NCI-H2107 treated with DMSO at 0.1 percent for 48 hours (cell line): ENCODE measurements around the gene TMA7B.
"Not testable (repeated sequence)": the region's sequence is repeated elsewhere in the genome, so short reads cannot be mapped to it uniquely, and the experiment has no call there.

Experiments used
- DNase-seq: peaks from one replicate; lab custom pipeline; 2025; ENCODE audit not compliant: unreplicated experiment; lab: John Stamatoyannopoulos, UW

TMA7B gene

DNA sequence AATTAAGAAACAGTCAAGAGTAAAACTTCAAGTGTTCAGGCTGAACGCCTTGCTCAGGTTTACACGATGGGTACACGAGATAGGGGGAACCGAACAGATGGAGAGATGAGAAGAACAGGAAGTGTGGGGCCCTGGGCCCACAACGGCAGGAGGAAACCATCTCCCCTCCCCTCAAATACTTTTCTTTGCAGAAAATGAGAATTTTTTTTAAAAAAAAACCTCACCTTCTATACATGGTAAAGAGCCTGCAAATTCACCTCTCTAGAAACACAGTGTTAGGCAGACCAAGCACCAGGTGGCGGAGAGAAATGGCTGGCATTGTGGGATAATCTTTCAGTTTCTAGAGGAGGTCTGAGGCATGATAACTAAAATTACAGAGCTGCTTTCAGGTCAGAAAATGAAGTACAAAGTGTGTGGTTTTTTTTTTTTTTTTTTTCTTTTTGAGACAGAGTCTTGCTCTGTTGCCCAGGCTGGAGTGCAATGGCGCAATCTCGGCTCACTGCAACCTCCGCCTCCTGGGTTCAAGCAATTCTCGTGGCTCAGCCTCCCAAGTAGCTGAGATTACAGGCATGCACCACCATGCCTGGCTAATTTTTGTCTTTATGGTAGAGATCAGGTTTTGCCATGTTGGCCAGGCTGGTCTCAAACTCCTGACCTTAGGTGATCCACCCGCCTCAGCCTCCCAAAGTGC lies 8.4 kb upstream of the TMA7B start:
- DNase-seq, result not testable (repeated sequence)

DNA sequence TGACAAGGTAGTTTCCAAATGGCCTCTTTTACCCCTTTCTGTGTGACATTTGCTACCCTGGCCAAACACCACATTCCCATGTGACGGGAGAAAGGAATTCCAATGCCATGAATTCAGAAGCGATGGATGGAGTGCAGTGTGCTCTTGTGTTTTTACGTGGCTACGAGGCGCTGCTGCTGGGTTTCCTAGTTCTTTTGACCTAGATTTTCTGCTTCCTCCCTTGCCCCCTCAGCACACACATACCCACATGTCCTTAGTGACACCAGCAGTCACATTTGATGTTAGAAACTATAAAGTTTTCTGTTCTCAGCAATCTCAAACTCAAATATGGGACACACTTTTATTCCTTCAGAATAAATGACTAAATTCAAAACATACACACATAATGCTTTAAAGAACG lies 7.8 kb upstream of the TMA7B start:
- DNase-seq, result no peak

DNA sequence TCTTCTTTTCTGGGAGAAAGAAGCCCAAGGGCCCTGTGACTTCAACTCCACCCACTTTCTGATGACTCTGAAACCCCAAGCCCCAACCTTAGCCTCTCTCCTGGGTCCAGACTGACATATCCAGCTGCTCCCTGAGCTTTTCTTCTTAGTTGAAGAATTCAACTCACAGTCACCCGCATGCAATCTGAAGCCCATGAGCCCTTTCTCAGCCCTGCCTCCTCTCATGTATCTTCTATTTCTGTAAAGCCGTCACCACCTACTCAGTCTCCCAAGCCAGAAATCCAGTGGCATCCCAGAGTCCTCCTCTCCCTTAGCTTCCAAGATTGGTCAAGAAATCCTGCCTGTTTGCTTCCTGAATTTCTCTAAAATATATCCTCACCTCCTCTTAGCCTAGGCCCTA lies 7.1 kb upstream of the TMA7B start:
- DNase-seq, result no peak

DNA sequence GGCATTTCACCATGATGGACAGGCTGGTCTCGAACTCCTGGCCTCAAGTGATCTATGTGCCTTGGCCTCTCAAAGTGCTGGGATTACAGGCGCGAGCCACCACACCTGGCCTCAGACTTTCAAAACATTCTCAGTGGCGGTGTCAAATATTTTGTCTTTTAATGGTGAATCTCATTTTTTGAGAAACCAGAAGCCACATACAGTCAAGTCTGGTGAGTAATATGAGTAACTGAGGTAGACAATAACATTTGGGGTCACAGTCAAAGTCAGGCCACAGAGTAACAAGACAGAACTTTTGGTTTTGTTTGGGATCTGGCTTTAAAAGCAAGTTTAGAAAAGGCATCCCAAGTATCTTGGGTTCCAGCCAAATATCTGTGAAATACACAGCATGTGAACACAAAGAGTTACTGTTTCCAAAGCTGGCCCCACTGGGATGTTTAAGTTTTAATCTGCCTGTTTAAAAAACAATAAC lies 5.6 kb upstream of the TMA7B start:
- DNase-seq, result no peak

DNA sequence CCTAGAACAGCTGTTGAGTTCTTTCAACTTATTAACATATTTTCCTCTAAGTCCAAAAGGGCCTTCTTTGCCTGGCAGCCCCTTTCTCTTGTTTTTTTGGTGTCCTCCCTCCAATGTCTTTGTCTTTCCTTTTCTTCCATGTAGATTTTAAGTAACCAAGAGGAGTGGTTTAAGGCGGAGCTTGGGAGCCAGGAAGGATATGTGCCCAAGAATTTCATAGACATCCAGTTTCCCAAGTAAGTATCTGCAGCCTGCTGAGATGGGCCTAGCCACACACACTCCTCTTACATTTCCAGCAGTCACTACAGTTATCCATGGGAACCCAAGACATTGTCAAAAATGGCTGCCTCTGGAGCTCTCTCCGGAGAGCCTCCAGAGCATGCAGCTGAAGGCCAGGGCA lies 4.5 kb upstream of the TMA7B start:
- DNase-seq, result no peak

DNA sequence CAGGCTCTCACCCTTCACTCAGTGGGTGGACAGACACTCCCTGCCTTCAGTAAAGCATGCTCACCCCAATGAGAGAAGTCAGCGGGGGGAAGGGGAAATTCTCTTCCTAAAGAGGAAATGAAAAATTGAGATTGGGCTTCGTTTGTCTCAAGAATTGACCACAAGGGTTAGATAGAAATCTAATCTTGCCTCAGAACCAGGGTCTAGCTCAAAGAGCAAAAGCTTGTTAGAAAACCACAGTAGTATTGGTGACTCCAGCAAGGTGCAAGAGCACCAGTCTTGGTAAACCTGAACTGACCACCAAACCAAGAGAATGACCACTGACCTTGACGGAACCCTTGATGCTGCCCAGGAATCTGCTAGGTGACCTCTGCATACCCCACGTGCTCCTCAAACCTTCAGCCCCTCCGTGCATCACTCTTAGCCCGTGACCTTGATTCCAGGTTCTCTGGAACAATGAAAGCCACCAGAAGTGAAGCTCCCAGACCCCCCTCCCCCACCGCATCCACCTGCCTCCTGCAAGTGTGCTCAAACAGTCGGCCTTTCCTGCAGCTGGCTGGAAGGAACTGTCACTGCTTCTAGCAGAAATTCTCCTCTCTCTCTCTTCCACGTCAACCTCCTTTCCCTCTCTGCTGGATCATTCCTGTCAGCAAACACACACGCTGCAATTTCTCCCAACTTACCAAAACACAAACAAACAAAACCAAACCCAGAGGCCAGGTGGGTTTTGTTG lies 3.1 kb upstream of the TMA7B start:
- peak; percentile 40 for DNase-seq

DNA sequence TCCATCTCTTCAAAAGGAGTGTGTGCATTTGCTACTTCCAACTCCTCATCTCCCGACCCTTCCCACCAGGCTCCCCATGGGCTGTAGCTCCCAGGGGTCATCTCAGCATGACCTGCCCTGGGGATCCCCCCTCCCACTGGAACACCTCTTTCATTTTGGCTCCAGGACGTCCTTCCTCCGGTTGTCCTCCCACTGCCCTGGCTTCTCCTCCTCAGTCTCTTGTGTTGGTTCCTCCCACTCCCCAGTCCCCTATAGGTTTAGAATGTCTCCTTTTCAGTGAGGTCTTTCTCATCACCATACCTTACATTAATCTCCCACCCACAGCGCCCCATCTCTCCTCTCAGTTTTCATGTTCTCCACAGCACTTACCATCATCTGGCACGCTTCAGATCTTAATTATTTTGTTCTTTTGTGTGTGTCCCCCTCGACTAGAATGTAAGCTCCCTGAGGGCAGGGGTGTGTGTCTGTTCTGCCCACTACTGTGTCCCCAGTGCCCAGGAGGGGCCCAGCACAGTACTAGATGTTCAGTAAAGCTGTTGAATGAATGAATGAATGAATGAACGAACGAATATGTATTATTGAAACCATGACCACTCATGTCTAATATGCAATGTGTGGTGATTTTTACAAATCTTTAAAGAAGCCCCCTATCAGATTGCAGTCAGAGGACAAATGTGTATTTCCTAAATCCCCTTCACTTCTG lies 2.0 kb upstream of the TMA7B start:
- no peak for DNase-seq

DNA sequence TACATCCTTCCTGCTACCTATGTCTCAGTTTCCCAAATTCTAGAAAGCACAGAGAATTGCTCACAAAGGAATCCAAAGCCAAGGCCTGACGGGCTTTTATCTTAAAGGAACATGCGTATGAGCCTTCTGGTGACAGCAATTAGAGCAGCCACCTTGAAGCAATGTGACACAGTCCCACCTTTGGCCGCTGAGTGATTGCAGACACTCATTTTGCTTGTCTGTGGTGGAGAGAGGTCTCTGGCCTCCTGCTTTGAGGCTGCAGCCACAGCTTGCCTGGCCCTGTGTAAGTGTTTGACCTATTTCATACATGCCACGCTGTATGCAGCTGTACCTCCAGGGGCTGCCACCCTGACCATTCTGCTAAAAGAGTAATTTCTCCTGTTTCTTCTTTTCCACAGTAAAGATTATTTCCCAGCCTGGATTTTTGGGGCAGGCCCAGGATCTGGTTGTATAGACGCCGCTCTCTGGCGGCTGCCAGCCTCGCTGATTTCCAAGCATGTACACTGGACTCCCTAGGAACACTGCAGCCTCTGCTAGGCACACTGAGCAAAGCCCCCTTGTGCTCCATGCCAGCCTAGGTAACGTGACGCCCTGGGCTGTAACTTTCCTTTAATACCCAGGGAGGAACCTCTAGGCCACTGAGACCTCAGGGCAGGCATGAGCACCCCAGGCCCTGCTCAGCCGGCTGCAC lies 1.1 kb upstream of the TMA7B start:
- no peak for DNase-seq

DNA sequence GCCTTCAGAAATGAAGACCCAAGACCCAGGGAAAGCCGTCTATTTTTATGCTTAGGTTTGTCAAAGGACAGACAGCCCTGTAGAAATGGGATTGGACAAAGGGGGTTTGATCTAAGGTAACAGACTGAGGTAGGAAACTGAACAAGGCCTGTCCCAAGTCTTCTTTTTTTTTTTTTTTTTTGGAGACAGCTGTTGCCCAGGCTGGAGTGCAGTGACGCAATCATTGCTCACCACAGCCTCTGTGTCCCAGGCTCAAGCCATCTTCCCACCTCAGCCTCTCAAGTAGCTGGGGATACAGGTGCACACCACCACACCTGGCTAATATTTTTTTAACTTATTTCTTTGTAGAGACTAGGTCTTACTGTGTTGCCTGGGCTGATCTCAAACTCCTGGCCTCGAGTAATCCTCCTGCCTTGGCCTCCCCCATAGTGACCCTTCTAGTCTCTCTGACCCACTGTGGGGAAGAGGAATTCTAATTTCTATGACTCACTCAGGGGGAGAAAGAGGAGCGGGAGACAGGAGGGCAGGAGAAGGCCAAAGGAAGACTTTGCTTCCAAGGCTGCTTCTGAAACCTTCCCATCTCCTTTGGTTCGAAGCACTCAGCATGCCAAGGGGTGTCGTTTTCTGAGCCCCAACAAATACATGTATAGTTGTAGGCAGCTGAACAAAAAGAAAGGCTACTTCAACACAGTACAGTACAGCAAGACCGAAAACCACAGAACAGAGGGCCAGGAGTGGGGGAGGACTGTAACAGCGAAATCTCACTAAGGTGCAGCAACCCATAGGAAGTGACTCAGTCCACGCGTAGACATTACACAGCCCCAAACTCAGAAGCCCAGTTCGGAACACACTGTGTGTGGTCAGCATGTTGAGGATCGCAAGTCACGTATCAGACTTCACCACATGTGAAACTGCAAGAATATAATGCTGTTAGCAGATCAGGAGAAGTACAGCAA lies 872 bp downstream of the TMA7B start:
- no peak for DNase-seq

DNA sequence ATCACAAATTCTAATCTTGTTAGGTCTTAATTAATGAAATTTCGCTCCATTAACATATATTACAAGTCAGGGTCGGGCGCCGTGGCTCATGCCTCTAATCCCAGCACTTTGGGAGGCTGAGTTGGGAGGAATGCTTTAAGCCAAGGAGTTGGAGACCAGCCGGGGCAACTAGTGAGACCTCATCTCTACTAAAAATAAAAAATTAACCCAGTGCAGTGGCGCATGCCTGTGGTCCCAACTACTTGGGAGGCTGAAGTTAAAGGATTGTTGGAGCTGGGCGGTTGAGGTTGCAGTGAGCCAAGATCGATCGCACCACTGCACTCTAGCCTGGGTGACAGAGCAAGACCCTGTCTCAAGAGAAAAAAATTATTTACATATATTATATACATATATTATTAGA lies 1.9 kb downstream of the TMA7B start:
- DNase-seq, result no peak

DNA sequence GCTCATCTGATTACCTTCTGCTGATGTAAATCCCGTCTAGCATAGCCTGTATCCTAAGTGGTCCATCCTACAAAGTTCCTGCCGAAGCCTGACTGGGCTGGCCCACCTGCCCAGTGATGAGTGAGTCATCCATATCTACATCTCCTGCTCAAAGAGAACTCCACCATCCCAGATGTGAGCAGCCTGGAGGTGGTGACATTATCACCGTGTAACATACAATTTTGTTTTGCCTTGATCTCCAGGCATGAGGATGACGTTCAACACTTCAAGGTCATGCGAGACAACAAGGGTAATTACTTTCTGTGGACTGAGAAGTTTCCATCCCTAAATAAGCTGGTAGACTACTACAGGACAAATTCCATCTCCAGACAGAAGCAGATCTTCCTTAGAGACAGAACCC lies 5.6 kb downstream of the TMA7B start:
- no peak for DNase-seq

DNA sequence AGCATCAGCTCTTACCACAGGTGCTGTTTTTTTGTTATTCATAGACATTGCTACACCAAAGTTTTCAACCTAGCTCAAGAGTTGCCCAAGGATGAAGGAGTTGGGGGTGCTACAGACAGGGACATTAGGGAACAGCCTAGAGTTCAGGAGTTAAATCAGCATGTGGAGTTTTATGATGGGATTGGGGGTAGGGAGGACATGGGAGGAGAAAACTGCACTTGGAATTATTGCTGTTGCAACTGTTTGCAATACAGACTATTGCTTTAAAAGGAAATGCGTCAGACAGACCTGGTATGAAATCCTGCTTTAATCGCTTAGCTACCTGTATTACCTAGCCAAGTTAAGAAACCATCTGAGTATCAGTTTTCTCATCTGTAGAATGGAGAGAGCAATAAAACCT lies 6.3 kb downstream of the TMA7B start:
- no peak for DNase-seq

DNA sequence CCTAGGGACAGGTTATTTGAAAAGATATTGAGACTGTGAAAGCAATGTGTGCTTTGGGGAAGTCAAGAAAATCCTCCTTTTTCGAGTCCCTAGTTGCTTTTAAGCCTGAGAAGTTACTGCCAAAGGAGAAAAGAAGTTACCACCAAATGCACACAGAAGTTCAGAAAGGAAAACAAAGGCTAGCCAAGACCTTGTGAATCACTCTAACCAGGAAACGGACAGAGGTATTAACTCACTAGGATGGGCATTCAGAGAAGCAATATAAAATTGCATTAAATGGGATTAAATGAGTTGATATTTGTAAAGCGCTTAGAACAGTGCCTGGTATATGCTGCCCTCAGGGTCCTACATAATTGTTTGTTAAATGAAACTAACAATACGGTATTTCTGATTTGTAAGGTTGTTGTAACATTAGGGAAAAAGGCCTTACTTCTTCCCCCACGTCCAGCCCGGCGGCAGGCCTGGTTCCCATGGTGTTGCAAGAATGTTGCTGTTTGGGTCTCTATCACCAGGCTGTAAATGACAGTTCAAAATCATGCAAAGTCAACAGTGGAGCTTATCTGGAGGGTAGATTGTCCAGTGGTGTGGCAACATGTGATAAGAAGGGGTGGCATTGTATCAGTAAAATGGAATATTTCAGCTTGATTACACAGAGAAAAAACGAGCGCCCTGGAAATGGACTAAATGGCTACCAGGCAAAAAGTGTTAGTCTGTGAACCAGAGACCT lies 7.1 kb downstream of the TMA7B start:
- DNase-seq, result no peak

DNA sequence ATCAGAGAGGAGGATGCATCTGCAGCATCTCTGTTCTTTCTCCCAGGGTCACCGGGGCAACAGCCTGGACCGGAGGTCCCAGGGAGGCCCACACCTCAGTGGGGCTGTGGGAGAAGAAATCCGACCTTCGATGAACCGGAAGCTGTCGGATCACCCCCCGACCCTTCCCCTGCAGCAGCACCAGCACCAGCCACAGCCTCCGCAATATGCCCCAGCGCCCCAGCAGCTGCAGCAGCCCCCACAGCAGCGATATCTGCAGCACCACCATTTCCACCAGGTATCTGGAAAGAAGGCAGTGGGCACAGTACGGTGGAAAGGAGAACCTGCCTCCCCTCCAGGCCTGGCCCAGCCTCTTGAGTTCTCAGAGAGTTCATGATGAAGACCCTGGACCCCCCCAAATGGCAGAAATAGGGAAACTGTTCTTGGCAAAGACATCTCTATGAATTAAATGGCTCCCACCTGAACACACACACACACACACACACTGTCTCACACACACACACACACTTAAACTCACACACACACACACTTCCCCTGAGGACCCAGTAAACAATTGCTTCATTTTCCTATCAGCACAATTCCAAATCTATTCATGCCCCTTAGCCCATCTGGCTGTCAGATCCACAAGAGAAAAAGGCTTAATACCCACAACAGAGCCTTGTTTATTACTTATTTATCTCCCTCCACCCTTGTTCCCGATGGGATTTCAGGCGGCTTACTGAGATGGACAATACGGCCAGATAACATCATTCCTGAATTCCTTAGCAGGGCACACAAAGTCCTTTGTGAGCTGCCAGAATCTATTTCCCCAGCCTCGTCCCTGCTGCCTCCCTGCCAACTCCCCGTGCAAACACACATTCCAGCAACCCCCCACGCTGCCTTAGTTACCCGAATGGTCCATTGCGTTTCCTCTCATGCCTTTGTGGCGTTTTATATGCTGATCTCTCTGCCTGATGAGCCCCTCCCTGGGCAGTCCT lies 8.1 kb downstream of the TMA7B start:
- DNase-seq, result no peak

DNA sequence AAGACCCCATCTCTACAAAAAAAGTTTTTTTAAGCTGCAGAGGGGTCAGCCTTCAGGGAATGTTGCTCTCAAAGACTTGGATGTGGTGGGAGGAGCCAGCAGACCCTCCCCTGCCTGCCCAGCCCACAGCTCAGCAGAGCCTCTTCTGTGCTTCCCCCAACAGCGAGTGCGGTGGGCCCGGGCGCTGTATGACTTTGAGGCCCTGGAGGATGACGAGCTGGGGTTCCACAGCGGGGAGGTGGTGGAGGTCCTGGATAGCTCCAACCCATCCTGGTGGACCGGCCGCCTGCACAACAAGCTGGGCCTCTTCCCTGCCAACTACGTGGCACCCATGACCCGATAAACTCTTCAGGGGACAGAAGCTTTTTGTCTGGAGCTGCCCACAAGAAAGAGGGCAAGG lies 10.5 kb downstream of the TMA7B start:
- no peak for DNase-seq

DNA sequence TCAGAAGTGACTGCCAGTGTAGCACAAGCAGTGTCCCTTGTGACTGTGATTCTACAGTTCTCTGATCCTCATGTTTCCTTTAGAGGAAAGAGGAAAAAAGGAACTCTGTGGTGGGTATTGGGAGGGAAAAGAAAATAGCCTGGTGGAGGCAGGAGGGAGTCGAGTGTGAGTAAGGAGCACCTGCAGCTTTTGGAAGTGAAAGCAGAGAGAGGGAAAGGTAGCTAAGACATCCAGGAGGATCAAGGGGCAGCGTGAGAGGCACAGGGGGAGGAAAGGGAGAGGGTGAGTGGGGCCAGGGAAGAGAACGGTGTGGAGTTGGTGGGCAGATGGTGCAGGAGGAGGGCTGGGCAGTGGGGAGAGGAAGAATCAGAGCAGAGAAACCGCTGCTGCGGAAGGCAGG lies 12.4 kb downstream of the TMA7B start:
- DNase-seq, result no peak

DNA sequence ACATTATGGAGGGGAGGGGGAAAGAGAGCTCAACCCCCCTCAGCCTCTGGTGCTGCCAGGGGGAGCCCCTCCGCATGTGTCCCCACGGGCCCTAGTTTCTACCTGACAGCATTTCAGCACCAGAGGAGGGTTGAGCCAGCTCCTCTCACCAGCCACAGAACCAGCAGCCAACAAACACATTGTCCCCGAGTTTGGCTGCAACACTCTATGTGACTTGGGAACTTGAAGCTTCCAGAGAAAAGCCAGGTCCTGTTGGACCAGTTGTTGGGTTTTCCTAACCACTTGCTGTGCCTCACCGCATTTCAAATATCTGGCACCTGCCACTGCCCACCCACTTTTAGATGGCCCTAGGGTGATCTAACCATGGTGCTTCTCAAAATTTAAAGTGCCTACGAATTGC lies 13.5 kb downstream of the TMA7B start:
- DNase-seq, result no peak

DNA sequence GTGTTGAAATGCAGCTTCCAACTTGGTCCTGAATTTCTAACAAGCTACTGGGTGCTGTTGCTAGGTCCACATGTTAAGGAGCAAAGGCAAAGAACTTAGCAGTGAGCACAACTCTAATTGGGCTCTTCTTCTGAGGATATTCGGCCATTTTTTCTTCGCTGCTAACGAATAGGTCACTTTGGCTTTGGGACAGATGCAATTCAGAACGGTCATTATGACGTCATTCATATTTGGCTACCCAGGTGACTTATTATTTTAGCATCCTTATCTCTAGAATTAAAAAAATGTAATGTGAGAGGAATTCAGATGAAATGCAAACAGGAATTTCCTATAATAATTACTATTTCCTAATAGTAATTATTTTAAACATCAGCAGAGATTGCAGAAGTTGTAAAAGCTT lies 13.9 kb downstream of the TMA7B start:
- no peak for DNase-seq

DNA sequence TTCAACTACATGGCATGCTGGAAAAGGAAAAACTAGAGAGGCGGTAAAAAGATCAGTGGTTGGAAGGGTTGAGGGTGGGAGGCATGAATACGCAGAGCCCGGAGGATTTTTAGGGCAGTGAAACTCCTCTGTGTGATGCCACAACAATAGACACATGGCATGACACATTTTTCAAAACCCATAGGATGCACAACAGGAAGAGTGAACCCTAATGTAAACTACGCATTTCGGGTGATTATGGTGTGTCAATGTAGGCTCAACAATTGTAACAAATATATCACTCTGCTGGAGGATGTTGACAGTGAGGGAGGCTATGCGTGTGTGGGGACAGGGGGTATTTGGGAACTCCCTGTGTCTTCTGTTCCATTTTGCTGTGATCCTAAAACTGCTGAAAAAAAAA lies 18.9 kb downstream of the TMA7B start:
- no peak for DNase-seq
